Epithelial cell of proximal tubule (primary cell): ENCODE results near the gene PRMT1. TPM values are rescaled to one million over a fixed set of nuclear protein-coding genes. Genes with fewer than 3 reads are reported as not detected.
A peak's percentile ranks its signal among the peaks of the same experiment; 100 is the strongest.

Source experiments
- DNase-seq: peaks from one replicate; pipeline ENCODE4 v3.0.0-alpha.2; 2011; ENCODE audit warnings: low read depth
- H3K4me3 ChIP-seq: 2 replicates; pipeline ENCODE4 v1.5.1; 2011; ENCODE audit warnings: low read depth, mild to moderate bottlenecking, low read length
- total RNA-seq: library from RNA; depleted of rRNA; stranded (reverse); fragments of >200 nt; gene quantifications from 2 replicates; pipeline ENCODE4 v1.2.3, GENCODE V29; 2015
- TF ChIP-seq, protein P1 (sequence below): conservative IDR thresholded peaks from 2 replicates; pipeline ENCODE4 v1.5.1; 2012; ENCODE audit warnings: low read depth, mild to moderate bottlenecking, low read length

Gene PRMT1
- total RNA-seq, 1 donor from 2014 or later, result 186 TPM

DNA sequence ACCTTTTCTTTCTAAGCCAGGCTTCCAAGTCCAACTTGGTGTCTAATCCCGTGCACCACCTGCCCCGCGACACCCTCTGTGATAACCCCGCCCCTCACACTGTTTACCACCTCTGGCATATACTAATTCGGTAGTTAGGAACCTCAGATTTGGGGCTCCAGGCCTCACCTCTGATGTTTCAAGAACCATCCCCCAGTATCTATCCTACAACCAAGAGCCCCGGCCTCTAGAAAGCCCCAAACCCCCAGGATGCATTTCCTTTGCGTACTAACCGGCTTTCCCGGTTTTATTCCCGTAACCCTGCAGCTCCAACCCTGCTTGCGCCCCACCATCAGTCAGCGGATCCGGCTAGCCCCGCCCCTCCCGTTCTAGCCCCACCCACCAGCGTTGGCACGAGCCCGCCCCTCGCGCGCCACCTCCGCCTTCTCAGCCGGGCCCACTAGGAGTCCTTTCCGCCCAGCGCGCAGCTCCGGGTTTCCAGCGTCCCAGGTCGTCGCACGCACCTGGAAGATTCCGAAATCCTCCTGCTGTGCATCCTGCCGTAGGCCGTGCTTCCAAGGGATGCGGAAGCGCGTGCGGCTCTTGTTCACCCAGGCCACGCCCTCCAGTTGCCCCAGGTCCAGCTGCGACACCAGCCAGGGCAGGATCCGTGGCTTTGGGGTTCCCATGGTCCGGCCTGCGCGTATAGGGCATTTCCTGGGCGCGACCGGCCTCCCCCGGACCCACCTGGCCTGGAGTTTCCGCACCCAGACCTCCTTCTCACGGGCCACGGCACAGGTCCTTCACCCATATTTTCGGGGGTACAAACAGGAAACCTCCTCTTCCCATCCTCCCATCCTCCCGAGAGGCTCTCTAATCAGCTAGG lies 12.7 kb upstream of the PRMT1 start:
- TF ChIP-seq, protein P1, sequence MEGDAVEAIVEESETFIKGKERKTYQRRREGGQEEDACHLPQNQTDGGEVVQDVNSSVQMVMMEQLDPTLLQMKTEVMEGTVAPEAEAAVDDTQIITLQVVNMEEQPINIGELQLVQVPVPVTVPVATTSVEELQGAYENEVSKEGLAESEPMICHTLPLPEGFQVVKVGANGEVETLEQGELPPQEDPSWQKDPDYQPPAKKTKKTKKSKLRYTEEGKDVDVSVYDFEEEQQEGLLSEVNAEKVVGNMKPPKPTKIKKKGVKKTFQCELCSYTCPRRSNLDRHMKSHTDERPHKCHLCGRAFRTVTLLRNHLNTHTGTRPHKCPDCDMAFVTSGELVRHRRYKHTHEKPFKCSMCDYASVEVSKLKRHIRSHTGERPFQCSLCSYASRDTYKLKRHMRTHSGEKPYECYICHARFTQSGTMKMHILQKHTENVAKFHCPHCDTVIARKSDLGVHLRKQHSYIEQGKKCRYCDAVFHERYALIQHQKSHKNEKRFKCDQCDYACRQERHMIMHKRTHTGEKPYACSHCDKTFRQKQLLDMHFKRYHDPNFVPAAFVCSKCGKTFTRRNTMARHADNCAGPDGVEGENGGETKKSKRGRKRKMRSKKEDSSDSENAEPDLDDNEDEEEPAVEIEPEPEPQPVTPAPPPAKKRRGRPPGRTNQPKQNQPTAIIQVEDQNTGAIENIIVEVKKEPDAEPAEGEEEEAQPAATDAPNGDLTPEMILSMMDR, result no peak
- H3K4me3 ChIP-seq, result peak overlapping the region; percentile 87
- no peak for DNase-seq

DNA sequence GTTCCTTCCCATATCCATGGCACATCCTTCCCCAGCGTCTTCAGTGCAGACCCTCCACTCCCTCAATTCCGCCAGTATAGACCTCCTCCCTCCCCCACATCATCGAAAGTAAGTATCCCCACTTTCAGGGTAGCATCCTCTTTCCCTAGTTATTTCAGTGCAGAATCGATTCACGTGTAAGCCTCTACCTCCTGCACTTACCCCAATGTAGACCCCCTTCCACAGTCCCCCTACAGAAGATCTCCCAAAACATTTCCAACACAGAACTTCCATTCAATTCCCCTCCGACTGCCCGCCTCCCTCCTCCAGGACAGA lies 12.1 kb upstream of the PRMT1 start:
- TF ChIP-seq, protein P1, result no peak
- no peak for DNase-seq
- peak overlapping the region; percentile 87 for H3K4me3 ChIP-seq

DNA sequence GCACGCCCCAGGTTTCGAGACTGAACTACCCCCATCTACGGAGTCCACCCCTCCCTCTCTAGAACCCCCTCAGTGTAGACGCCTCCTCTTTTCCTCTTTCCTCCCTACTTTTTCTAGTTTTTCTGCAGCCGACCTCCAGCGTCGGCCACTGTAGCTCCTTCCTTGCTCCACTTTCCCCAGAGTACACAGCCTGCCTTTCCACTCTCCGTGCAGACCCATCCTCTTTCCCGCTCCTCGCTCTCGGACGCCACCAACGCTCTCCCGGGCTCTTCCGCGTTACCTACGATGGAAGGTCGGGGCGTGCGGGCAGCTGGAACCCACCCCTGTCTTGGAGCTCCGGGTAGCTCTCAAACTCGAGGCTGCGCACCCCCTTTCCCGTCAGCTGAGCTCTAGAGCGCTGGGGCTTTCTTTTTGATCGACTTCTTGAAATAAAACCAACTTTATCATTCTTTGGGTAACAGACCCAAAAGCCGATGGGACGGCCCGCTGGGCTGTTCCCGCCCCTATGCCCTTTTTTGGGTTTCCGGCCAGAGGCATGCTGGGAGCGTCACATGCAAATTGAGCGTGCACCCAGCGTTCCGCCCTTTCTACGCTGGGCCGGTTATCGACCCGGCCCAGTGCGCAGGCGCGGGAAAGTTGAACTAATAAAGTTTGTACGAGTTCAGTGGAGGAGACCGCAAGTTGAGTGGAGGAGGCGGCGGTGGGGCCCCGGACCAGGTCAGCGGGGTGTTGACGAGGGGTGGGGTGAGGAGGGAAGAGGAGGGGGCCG lies 11.5 kb upstream of the PRMT1 start, which contains the start of the genes BCL2L12 and IRF3:
TSS of gene BCL2L12 (plus strand) at position 583 of the 769 bp plus-strand sequence. CDS start 760 bp downstream, outside the sequence.
TSS of gene IRF3 (minus strand) at position 507 of the 769 bp plus-strand sequence. CDS start 1,019 bp downstream, outside the sequence.
- H3K4me3 ChIP-seq, result peak within 1 kb of the TSS; percentile 87
- DNase-seq, result peak; percentile 71
- TF ChIP-seq, protein P1, result no peak

DNA sequence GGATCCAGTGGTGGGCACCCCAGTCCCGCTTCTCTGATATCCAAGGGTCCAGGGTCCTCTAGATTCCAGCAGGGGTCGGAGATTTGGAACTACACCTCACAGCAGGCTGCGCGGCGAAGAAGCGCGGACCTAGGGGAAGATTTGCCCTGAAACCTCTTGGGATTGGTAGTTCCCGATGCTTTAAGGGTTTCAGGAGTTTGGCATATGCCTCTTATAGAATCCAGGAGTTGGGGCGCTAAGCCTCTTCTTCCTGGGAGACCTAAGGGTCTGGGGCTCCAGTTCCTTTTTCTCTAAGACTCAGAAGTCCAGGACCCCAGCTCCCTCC lies 11.0 kb upstream of the PRMT1 start:
- peak overlapping the region; percentile 87 for H3K4me3 ChIP-seq
- TF ChIP-seq, protein P1, result peak; percentile 7
- no peak for DNase-seq

DNA sequence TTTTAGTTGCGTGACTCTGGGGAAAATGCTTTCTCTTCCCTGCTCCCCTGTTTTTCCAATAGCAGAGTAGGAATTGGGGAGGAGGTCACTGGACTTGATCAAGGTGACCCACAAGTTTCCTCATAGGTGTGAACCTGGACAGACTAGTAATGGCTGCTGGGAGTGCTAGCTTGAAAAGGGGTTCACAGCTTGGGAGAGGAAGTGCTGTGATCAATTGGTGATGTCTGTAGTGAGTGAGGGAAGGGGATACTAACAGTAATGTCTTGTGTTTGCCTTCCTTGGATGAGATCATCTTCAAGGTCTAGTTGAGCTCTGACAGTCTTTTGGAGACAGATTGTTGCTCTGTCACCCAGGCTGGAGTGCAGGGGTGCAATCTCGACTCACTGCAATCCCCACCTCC lies 9.6 kb upstream of the PRMT1 start:
- no peak overlapping the region for H3K4me3 ChIP-seq
- TF ChIP-seq, protein P1, result no peak
- DNase-seq, result no peak

DNA sequence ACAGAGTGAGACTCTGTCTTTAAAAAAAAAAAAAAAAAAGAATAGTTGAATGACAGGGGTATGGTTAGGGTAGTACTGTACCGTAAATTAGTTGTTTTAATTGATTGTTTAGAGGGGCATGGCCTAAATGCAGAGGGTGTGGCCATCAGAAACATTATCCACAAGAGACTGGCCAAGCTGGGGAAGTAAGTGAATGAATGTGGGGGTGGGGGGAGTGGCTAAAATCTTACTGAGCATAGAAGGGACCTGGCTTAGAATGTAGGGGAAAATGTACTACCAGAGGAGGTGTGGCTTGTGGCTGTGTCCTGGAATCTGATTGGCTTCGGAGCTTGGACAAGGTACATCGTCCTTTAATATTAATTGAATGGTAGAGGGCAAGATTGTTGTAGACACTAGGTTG lies 7.6 kb upstream of the PRMT1 start:
- TF ChIP-seq, protein P1, result no peak
- no peak for DNase-seq
- H3K4me3 ChIP-seq, result no peak overlapping the region
